ENCODE measurements around the gene SPPL3. TPM values are rescaled to one million over a fixed set of nuclear protein-coding genes. Genes with fewer than 3 reads are reported as not detected.
A peak's percentile ranks its signal among the peaks of the same experiment; 100 is the strongest.

Gene SPPL3
- total RNA-seq, 1 donor from 2014 or later: 26.8 TPM

GRCh38 chr12:120938496-120938895 lies 34.3 kb upstream of the SPPL3 start:
- no peak for TF ChIP-seq CTCF (IDR thresholded peaks at IDR 0.05; ENCODE audit: borderline replicate concordance)
- H3K27me3 ChIP-seq (ENCODE audit: low read depth): peaks cover 22% of the 10 kb centered on the region
- no peak for DNase-seq
- intact Hi-C loops (cut with micrococcal nuclease): no loop called here
- H3K36me3 ChIP-seq: no peaks in the 10 kb centered on the region
- no peaks in the 10 kb centered on the region for H3K4me1 ChIP-seq
- H3K27ac ChIP-seq (replicated peaks): no peak overlapping the region
- H3K4me3 ChIP-seq: no peak overlapping the region
- no peaks in the 10 kb centered on the region for H3K9me3 ChIP-seq (replicated peaks)

DNA sequence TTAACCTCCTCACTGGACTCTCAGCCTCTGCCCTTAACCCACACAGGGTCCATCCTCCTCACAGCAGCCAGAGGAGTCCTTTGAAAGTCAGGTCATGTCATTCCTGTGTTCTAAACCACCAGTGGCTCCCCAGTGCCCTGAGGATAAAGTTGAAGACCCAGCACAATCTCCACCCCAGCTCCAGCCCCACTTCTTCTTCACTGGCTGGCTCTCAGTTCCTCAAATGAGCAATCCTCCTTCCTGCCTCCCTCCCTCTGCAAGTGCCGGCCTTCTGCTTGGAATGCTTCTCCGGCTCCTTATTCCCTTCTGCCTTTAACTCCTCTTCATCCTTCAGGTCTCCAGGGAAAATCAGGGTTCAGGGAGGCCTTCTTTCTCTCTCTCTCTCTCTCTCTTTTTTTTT lies 32.0 kb upstream of the SPPL3 start:
- DNase-seq: peak; percentile 19

DNA sequence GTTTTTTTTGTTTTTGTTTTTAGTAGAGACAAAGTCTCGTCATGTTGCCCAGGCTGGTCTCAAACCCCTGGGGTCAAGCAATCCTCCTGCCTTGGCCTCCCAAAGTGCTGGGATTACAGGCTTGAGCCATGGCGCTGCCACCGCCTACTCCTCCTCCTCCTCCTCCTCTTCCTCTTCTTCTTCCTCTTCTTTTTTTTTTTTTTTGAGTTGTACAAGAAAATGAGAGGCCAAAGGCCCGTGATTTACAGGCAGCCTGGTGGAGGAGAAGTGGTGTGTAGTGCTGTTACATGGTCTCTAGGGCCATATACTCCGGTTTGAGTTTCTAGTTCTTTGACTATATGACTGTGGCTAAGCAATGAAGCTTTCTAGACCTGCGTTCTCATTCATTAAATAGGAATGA lies 29.6 kb upstream of the SPPL3 start:
- Histone ChIP-seq H3K36me3 (no peaks in the 10 kb centered on the region), H3K4me1 (no peaks in the 10 kb centered on the region), H3K27ac (replicated peaks) (no peak overlapping the region), H3K4me3 (no peak overlapping the region), H3K27me3 (ENCODE audit: low read depth) (peaks cover 22% of the 10 kb centered on the region), H3K9me3 (replicated peaks) (no peaks in the 10 kb centered on the region)
- intact Hi-C loops (cut with micrococcal nuclease): no loop called here
- DNase-seq: no peak
- no peak for TF ChIP-seq CTCF (IDR thresholded peaks at IDR 0.05; ENCODE audit: borderline replicate concordance)

More for the DNA sequence above, 32.0 kb upstream of the SPPL3 start:
- Histone ChIP-seq H3K4me3 (no peak overlapping the region), H3K36me3 (no peaks in the 10 kb centered on the region), H3K4me1 (no peaks in the 10 kb centered on the region), H3K27ac (replicated peaks) (peak overlapping the region; percentile 19), H3K9me3 (replicated peaks) (no peaks in the 10 kb centered on the region), H3K27me3 (ENCODE audit: low read depth) (peaks cover 22% of the 10 kb centered on the region)
- TF ChIP-seq CTCF (IDR thresholded peaks at IDR 0.05; ENCODE audit: borderline replicate concordance): no peak
- intact Hi-C loops (cut with micrococcal nuclease): no loop called here

- Histone ChIP-seq H3K27me3 (ENCODE audit: low read depth) (peaks cover 15% of the 10 kb centered on the region), H3K36me3 (no peaks in the 10 kb centered on the region), H3K9me3 (replicated peaks) (no peaks in the 10 kb centered on the region), H3K4me3 (no peak overlapping the region), H3K4me1 (no peaks in the 10 kb centered on the region), H3K27ac (replicated peaks) (no peak overlapping the region)
- DNase-seq: no peak
- intact Hi-C loops (cut with micrococcal nuclease): no loop called here
- TF ChIP-seq CTCF (IDR thresholded peaks at IDR 0.05; ENCODE audit: borderline replicate concordance): no peak
Observed at GRCh38 chr12:120932956-120933526, 28.9 kb upstream of the SPPL3 start.

- intact Hi-C loops (cut with micrococcal nuclease): no loop called here
- no peak for TF ChIP-seq CTCF (IDR thresholded peaks at IDR 0.05; ENCODE audit: borderline replicate concordance)
- peaks cover 6% of the 10 kb centered on the region for H3K27me3 ChIP-seq (ENCODE audit: low read depth)
Observed at GRCh38 chr12:120932058-120932457, 27.9 kb upstream of the SPPL3 start.

More at GRCh38 chr12:120932058-120932457, 27.9 kb upstream of the SPPL3 start:
- no peak overlapping the region for H3K27ac ChIP-seq (replicated peaks)
- no peaks in the 10 kb centered on the region for H3K9me3 ChIP-seq (replicated peaks)
- H3K36me3 ChIP-seq: no peaks in the 10 kb centered on the region
- no peak for DNase-seq
- H3K4me1 ChIP-seq: no peaks in the 10 kb centered on the region
- no peak overlapping the region for H3K4me3 ChIP-seq

All from left ventricle myocardium inferior (tissue), 1 donor.